ENCODE measurements around the gene AFF3. TPM values are rescaled to one million over a fixed set of nuclear protein-coding genes. Genes with fewer than 3 reads are reported as not detected.
"Not testable (repeated sequence)": the region's sequence is repeated elsewhere in the genome, so short reads cannot be mapped to it uniquely, and the experiment has no call there.

AFF3 gene
- total and polyA plus RNA-seq, 10 of the 15 experiments (the other 5 are each of a cell fraction or from before 2014, with no cell fraction given), result 0.26 to 5.5 (median 3.0) TPM

DNA sequence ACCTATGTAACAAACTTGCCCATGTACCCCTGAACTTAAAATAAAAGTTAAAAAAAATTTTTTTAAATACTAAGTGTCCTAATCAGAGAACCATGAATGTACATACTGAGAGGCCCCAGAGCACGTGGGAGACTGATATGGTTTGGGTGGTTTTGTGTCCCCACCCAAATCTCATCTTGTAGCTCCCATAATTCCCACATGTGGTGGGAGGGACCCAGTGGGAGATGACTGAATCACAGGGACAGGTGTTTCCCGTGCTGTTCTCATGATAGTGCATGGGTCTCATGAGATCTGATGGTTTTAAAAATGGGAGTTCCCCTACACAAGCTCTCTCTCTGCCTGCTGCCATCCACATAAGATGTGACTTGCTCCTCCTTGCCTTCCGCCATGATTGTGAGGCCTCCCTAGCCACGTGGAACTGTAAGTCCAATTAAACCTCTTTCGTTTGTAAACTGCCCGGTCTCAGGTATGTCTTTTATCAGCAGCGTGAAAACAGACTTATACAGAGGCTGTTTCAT is 214.6 kb downstream of the AFF3 start:
- H2AFZ ChIP-seq (ENCODE audit: control insufficient read depth, low read depth, low read length); ATAC-seq; H3K79me2 ChIP-seq (ENCODE audit: control insufficient read depth, insufficient read depth, low read length); H4K20me1 ChIP-seq (ENCODE audit: control insufficient read depth, insufficient read depth); intact Hi-C loops (cut with micrococcal nuclease; ENCODE audit: unreplicated experiment); H3K9ac ChIP-seq (ENCODE audit: control insufficient read depth, insufficient read depth, low read length); H3K4me3 ChIP-seq; FAIRE-seq; in situ Hi-C loops (cut with MboI); H3K27ac ChIP-seq (ENCODE audit: control insufficient read depth, insufficient read depth); H3K36me3 ChIP-seq (ENCODE audit: control insufficient read depth in 2 of 2, insufficient read depth in 2 of 2, low read length in 1 of 2); H3K9me3 ChIP-seq (replicated peaks; ENCODE audit: control insufficient read depth, insufficient read depth, low read length); BruUV-seq (replicated peaks); H3K4me2 ChIP-seq (ENCODE audit: control insufficient read depth, insufficient read depth); DNase-seq (ENCODE audit: low read depth, low spot score); POLR2A ChIA-PET; H3K4me1 ChIP-seq (ENCODE audit: control insufficient read depth, insufficient read depth, low read length); RAD21 ChIA-PET (ENCODE audit: unreplicated experiment); H3K27me3 ChIP-seq (replicated peaks in 1 of 2; ENCODE audit: control insufficient read depth in 2 of 2, insufficient read depth in 2 of 2, low read length in 1 of 2); SMC1A ChIA-PET (ENCODE audit: uncharacterized antibody, unreplicated experiment); CTCF ChIA-PET: not testable (repeated sequence)
- WGBS (ENCODE audit: insufficient coverage, insufficient replicate concordance, low lambda C conversion rate, missing lambda C conversion rate), result 18% methylated on average over 7 of the region's 7 CpGs

- CTCF ChIA-PET, result no interaction called here
- Histone ChIP-seq H3K9me3 (replicated peaks; ENCODE audit: control insufficient read depth, insufficient read depth, low read length) (no peaks in the 10 kb centered on the region), H3K27me3 (replicated peaks in 1 of 2; ENCODE audit: control insufficient read depth in 2 of 2, insufficient read depth in 2 of 2, low read length in 1 of 2) (no peaks in the 10 kb centered on the region), H3K9ac (ENCODE audit: control insufficient read depth, insufficient read depth, low read length) (no peak overlapping the region), H3K4me3 (no peak overlapping the region), H3K36me3 (ENCODE audit: control insufficient read depth in 2 of 2, insufficient read depth in 2 of 2, low read length in 1 of 2) (no peaks in the 10 kb centered on the region), H3K27ac (ENCODE audit: control insufficient read depth, insufficient read depth) (no peak overlapping the region), H4K20me1 (ENCODE audit: control insufficient read depth, insufficient read depth) (no peaks in the 10 kb centered on the region), H3K4me1 (ENCODE audit: control insufficient read depth, insufficient read depth, low read length) (no peaks in the 10 kb centered on the region), H3K4me2 (ENCODE audit: control insufficient read depth, insufficient read depth) (no peak overlapping the region), H2AFZ (ENCODE audit: control insufficient read depth, low read depth, low read length) (no peak overlapping the region), H3K79me2 (ENCODE audit: control insufficient read depth, insufficient read depth, low read length) (no peaks in the 10 kb centered on the region)
- no peak for DNase-seq (ENCODE audit: low read depth, low spot score)
- SMC1A ChIA-PET (ENCODE audit: uncharacterized antibody, unreplicated experiment), result no interaction called here
- BruUV-seq (replicated peaks), result no TSS peak
- FAIRE-seq, result no peak
- in situ Hi-C loops (cut with MboI) (no loop called here), intact Hi-C loops (cut with micrococcal nuclease; ENCODE audit: unreplicated experiment) (no loop called here)
- RAD21 ChIA-PET (ENCODE audit: unreplicated experiment), result no interaction called here
- POLR2A ChIA-PET, result no interaction called here
- ATAC-seq, result no peak
- TF ChIP-seq, protein P1, sequence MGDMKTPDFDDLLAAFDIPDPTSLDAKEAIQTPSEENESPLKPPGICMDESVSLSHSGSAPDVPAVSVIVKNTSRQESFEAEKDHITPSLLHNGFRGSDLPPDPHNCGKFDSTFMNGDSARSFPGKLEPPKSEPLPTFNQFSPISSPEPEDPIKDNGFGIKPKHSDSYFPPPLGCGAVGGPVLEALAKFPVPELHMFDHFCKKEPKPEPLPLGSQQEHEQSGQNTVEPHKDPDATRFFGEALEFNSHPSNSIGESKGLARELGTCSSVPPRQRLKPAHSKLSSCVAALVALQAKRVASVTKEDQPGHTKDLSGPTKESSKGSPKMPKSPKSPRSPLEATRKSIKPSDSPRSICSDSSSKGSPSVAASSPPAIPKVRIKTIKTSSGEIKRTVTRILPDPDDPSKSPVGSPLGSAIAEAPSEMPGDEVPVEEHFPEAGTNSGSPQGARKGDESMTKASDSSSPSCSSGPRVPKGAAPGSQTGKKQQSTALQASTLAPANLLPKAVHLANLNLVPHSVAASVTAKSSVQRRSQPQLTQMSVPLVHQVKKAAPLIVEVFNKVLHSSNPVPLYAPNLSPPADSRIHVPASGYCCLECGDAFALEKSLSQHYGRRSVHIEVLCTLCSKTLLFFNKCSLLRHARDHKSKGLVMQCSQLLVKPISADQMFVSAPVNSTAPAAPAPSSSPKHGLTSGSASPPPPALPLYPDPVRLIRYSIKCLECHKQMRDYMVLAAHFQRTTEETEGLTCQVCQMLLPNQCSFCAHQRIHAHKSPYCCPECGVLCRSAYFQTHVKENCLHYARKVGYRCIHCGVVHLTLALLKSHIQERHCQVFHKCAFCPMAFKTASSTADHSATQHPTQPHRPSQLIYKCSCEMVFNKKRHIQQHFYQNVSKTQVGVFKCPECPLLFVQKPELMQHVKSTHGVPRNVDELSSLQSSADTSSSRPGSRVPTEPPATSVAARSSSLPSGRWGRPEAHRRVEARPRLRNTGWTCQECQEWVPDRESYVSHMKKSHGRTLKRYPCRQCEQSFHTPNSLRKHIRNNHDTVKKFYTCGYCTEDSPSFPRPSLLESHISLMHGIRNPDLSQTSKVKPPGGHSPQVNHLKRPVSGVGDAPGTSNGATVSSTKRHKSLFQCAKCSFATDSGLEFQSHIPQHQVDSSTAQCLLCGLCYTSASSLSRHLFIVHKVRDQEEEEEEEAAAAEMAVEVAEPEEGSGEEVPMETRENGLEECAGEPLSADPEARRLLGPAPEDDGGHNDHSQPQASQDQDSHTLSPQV (IDR thresholded peaks at IDR 0.05), result no peak
- TF ChIP-seq RELA (IDR thresholded peaks at IDR 0.05; ENCODE audit: borderline replicate concordance, partially characterized antibody), result no peak
- TF ChIP-seq POU2F2 (IDR thresholded peaks at IDR 0.05; ENCODE audit: borderline replicate concordance, low read depth, low read length), result no peak
- no peak for TF ChIP-seq SKIL (IDR thresholded peaks at IDR 0.05; ENCODE audit: low read depth, poor library complexity, severe bottlenecking)
- TF ChIP-seq DPF2 (IDR thresholded peaks at IDR 0.05), result no peak
- TF ChIP-seq, protein P2, sequence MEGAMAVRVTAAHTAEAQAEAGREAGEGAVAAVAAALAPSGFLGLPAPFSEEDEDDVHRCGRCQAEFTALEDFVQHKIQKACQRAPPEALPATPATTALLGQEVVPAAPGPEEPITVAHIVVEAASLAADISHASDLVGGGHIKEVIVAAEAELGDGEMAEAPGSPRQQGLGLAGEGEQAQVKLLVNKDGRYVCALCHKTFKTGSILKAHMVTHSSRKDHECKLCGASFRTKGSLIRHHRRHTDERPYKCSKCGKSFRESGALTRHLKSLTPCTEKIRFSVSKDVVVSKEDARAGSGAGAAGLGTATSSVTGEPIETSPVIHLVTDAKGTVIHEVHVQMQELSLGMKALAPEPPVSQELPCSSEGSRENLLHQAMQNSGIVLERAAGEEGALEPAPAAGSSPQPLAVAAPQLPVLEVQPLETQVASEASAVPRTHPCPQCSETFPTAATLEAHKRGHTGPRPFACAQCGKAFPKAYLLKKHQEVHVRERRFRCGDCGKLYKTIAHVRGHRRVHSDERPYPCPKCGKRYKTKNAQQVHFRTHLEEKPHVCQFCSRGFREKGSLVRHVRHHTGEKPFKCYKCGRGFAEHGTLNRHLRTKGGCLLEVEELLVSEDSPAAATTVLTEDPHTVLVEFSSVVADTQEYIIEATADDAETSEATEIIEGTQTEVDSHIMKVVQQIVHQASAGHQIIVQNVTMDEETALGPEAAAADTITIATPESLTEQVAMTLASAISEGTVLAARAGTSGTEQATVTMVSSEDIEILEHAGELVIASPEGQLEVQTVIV (IDR thresholded peaks at IDR 0.05; ENCODE audit: borderline replicate concordance, partially characterized antibody), result no peak
- TF ChIP-seq PAX5 (IDR thresholded peaks at IDR 0.05; ENCODE audit: borderline replicate concordance, low read depth, low read length), result no peak
- no peak for TF ChIP-seq BRCA1 (IDR thresholded peaks at IDR 0.05; ENCODE audit: low read depth, low read length)
- no peak for TF ChIP-seq SUPT20H (IDR thresholded peaks at IDR 0.05; ENCODE audit: borderline replicate concordance, control insufficient read depth, low read depth, low read length)
Observed at GRCh38 chr2:99926986-99927385, 215.4 kb downstream of the AFF3 start.

All from GM12878 (cell line).